Activated CD4-positive, alpha-beta T cell treated with anti-CD3 and anti-CD28 coated beads for 36 hours (primary cell): ENCODE results near the gene XRCC1. TPM values are rescaled to one million over a fixed set of nuclear protein-coding genes. Genes with fewer than 3 reads are reported as not detected.

Experiments
- ATAC-seq: fragments of 200-7000 bp; cut with Tn5 transposase; one replicate; pipeline ENCODE4 v1.10.0; 2021; ENCODE audit warnings: mild to moderate bottlenecking, moderate library complexity
- CTCF ChIA-PET: fragments of 350-600 bp; sonication (Branson Sonifier 250); formaldehyde crosslinking; loops from one replicate; lab custom pipeline; 2021; ENCODE audit warnings: antibody characterized with exemption; lab: Charles Lee
- POLR2A ChIA-PET: fragments of 350-600 bp; sonication (Branson Sonifier 250); formaldehyde crosslinking; loops from one replicate; lab custom pipeline; 2021; ENCODE audit warnings: antibody characterized with exemption, inconsistent platforms; lab: Charles Lee
- DNase-seq: peaks from one replicate; pipeline ENCODE4 v3.0.0-alpha.2; 2020
- H3K27ac Mint-ChIP-seq: one replicate; pipeline ENCODE4 v1.8.0; 2021; ENCODE audit warnings: mixed read lengths
- H3K27me3 Mint-ChIP-seq: one replicate; pipeline ENCODE4 v1.8.0; 2021; ENCODE audit warnings: mixed read lengths
- H3K36me3 Mint-ChIP-seq: one replicate; pipeline ENCODE4 v1.8.0; 2021; ENCODE audit warnings: low read depth, mixed read lengths
- H3K4me1 Mint-ChIP-seq: one replicate; pipeline ENCODE4 v1.8.0; 2021; ENCODE audit warnings: mixed read lengths
- H3K4me3 Mint-ChIP-seq: one replicate; pipeline ENCODE4 v1.8.0; 2021; ENCODE audit warnings: mild to moderate bottlenecking, moderate library complexity, mixed read lengths
- H3K9me3 Mint-ChIP-seq: one replicate; pipeline ENCODE4 v1.8.0; 2021; ENCODE audit warnings: low read depth, mixed read lengths
- intact Hi-C, 2 experiments: fragments of 100-400 bp; cut with DNase I in 1 of 2; cut with micrococcal nuclease in 1 of 2; formaldehyde crosslinking; loops; one replicate each; pipeline versions ENCODE4 v1.14.2 to v1.15.1; 2022 to 2024; cut with DNase I, micrococcal nuclease
- total RNA-seq, 2 experiments: library from RNA; stranded (reverse); gene quantifications; one replicate each; pipeline ENCODE4 v1.2.3, GENCODE V29; 2021

XRCC1 gene
- total RNA-seq, 2 experiments from 2014 or later: 31.6 to 40.0 TPM

GRCh38 chr19:43545276-43545675 is 30.1 kb downstream of the XRCC1 start:
- no peaks in the 10 kb centered on the region for H3K4me1 Mint-ChIP-seq
- no peak for ATAC-seq
- peak overlapping the region; percentile 27 for H3K27ac Mint-ChIP-seq
- peaks cover 16% of the 10 kb centered on the region for H3K36me3 Mint-ChIP-seq
- ChIA-PET POLR2A (no interaction called here), CTCF (no interaction called here)
- intact Hi-C loops: no loop called here
- no peak overlapping the region for H3K4me3 Mint-ChIP-seq
- H3K9me3 Mint-ChIP-seq: no peaks in the 10 kb centered on the region
- DNase-seq: no peak
- no peaks in the 10 kb centered on the region for H3K27me3 Mint-ChIP-seq

- H3K4me3 Mint-ChIP-seq: no peak overlapping the region
- POLR2A ChIA-PET: no interaction called here
- intact Hi-C loops: no loop called here
Observed at GRCh38 chr19:43544077-43544476, 31.2 kb downstream of the XRCC1 start.

GRCh38 chr19:43541920-43542650 is 33.2 kb downstream of the XRCC1 start:
- no peaks in the 10 kb centered on the region for H3K4me1 Mint-ChIP-seq
- no peak overlapping the region for H3K27ac Mint-ChIP-seq
- ChIA-PET POLR2A (interaction anchor here (0.6 kb wide), 1 partner anchor 110 kb away, joined by 3 read pairs; no protein-coding TSS in a partner anchor), CTCF (no interaction called here)
- H3K4me3 Mint-ChIP-seq: no peak overlapping the region
- no peaks in the 10 kb centered on the region for H3K27me3 Mint-ChIP-seq
- ATAC-seq: no peak
- intact Hi-C loops: no loop called here
- H3K9me3 Mint-ChIP-seq: peaks cover 5% of the 10 kb centered on the region
- H3K36me3 Mint-ChIP-seq: peaks cover 40% of the 10 kb centered on the region
- DNase-seq: no peak

More at GRCh38 chr19:43544077-43544476, 31.2 kb downstream of the XRCC1 start:
- ATAC-seq (no peak), DNase-seq (no peak)
- Mint-ChIP-seq H3K9me3 (peaks cover 3% of the 10 kb centered on the region), H3K36me3 (peaks cover 25% of the 10 kb centered on the region), H3K4me1 (no peaks in the 10 kb centered on the region), H3K27me3 (no peaks in the 10 kb centered on the region), H3K27ac (no peak overlapping the region)
- CTCF ChIA-PET: no interaction called here

GRCh38 chr19:43540381-43540780 is 34.9 kb downstream of the XRCC1 start:
- DNase-seq (no peak), ATAC-seq (no peak)
- Mint-ChIP-seq H3K4me3 (no peak overlapping the region), H3K27ac (no peak overlapping the region), H3K9me3 (peaks cover 5% of the 10 kb centered on the region), H3K27me3 (no peaks in the 10 kb centered on the region), H3K36me3 (peaks cover 45% of the 10 kb centered on the region), H3K4me1 (peaks cover under 1% of the 10 kb centered on the region)
- POLR2A ChIA-PET: no interaction called here
- intact Hi-C loops: no loop called here
- CTCF ChIA-PET: interaction anchor here (1.1 kb wide), 1 partner anchor 16 kb away, joined by 3 read pairs; no protein-coding TSS in a partner anchor

GRCh38 chr19:43538922-43539321 is 36.4 kb downstream of the XRCC1 start:
- H3K4me1 Mint-ChIP-seq: peaks cover 5% of the 10 kb centered on the region
- H3K27ac Mint-ChIP-seq: no peak overlapping the region
- no peak overlapping the region for H3K4me3 Mint-ChIP-seq
- no peak for DNase-seq
- H3K9me3 Mint-ChIP-seq: peaks cover 5% of the 10 kb centered on the region
- intact Hi-C loops: no loop called here
- H3K36me3 Mint-ChIP-seq: peaks cover 44% of the 10 kb centered on the region
- ATAC-seq: no peak
- H3K27me3 Mint-ChIP-seq: no peaks in the 10 kb centered on the region
- ChIA-PET CTCF (interaction anchor here (0.9 to 2.5 kb wide), 4 partner anchors 11 to 56 kb away, joined by 3 to 7 read pairs (median 5); no protein-coding TSS in a partner anchor), POLR2A (no interaction called here)

GRCh38 chr19:43534816-43535761 is 40.2 kb downstream of the XRCC1 start:
- ATAC-seq (no peak), DNase-seq (peak; percentile 58)
- intact Hi-C loops: no loop called here
- peaks cover 5% of the 10 kb centered on the region for H3K9me3 Mint-ChIP-seq
- no peaks in the 10 kb centered on the region for H3K27me3 Mint-ChIP-seq
- peaks cover 29% of the 10 kb centered on the region for H3K36me3 Mint-ChIP-seq
- POLR2A ChIA-PET: interaction anchor here (0.6 to 2.2 kb wide), 3 partner anchors 20 to 60 kb away, joined by 3 to 5 read pairs (median 4); no protein-coding TSS in a partner anchor
- CTCF ChIA-PET: interaction anchor here (0.5 to 4.1 kb wide), 6 partner anchors 15 to 88 kb away, joined by 3 to 24 read pairs (median 4); partner anchors contain the start of gene XRCC1
- peak overlapping the region; percentile 24 for H3K27ac Mint-ChIP-seq
- H3K4me1 Mint-ChIP-seq: peaks cover 17% of the 10 kb centered on the region
- H3K4me3 Mint-ChIP-seq: peak overlapping the region; percentile 22

- intact Hi-C loops: no loop called here
- peaks cover 17% of the 10 kb centered on the region for H3K4me1 Mint-ChIP-seq
Observed at GRCh38 chr19:43534305-43534815, 41.0 kb downstream of the XRCC1 start.

GRCh38 chr19:43533546-43534304 is 41.6 kb downstream of the XRCC1 start:
- Mint-ChIP-seq H3K4me1 (peaks cover 17% of the 10 kb centered on the region), H3K4me3 (peak overlapping the region; percentile 83), H3K27me3 (no peaks in the 10 kb centered on the region), H3K27ac (peak overlapping the region; percentile 97), H3K36me3 (peaks cover 17% of the 10 kb centered on the region), H3K9me3 (no peaks in the 10 kb centered on the region)
- intact Hi-C loops: loop anchor here (1.0 to 2.0 kb wide), 9 partner anchors 29 to 221 kb away; partner anchors contain the start of genes IRGQ (in 2 of the 2), PHLDB3 (in 2 of the 2), ZNF576 (in 2 of the 2) and PINLYP (in 1 of the 2)
- ChIA-PET POLR2A (interaction anchor here (0.6 to 2.2 kb wide), 5 partner anchors 9 to 62 kb away, joined by 4 to 6 read pairs (median 5); partner anchors contain the start of genes IRGQ and ZNF576), CTCF (interaction anchor here (0.6 to 4.1 kb wide), 8 partner anchors 14 to 276 kb away, joined by 3 to 24 read pairs (median 8); no protein-coding TSS in a partner anchor)
- ATAC-seq (peak; percentile 87), DNase-seq (peak; percentile 99)

More at GRCh38 chr19:43534305-43534815, 41.0 kb downstream of the XRCC1 start:
- Mint-ChIP-seq H3K27me3 (no peaks in the 10 kb centered on the region), H3K36me3 (peaks cover 24% of the 10 kb centered on the region), H3K4me3 (peak overlapping the region; percentile 83), H3K9me3 (peaks cover 5% of the 10 kb centered on the region), H3K27ac (peak overlapping the region; percentile 97)
- ATAC-seq (no peak), DNase-seq (no peak)
- ChIA-PET POLR2A (interaction anchor here (0.6 to 2.2 kb wide), 5 partner anchors 10 to 62 kb away, joined by 4 to 6 read pairs (median 5); partner anchors contain the start of genes IRGQ and ZNF576), CTCF (interaction anchor here (0.6 to 4.1 kb wide), 6 partner anchors 14 to 276 kb away, joined by 5 to 24 read pairs (median 10); no protein-coding TSS in a partner anchor)

- Mint-ChIP-seq H3K4me1 (peaks cover 20% of the 10 kb centered on the region), H3K9me3 (no peaks in the 10 kb centered on the region), H3K27me3 (no peaks in the 10 kb centered on the region), H3K27ac (peak within 1 kb of the TSS; percentile 97), H3K4me3 (peak within 1 kb of the TSS; percentile 83), H3K36me3 (peaks cover 11% of the 10 kb centered on the region)
- ATAC-seq: peak; percentile 57
- POLR2A ChIA-PET: interaction anchor here (0.6 to 2.2 kb wide), 6 partner anchors 8 to 469 kb away, joined by 3 to 6 read pairs (median 4); partner anchors contain the start of genes IRGQ and ZNF576
- CTCF ChIA-PET: interaction anchor here (0.6 to 4.1 kb wide), 8 partner anchors 13 to 277 kb away, joined by 3 to 24 read pairs (median 8); no protein-coding TSS in a partner anchor
- DNase-seq: peak; percentile 95
- intact Hi-C loops: loop anchor here (1.0 to 2.0 kb wide), 9 partner anchors 29 to 221 kb away; partner anchors contain the start of genes IRGQ (in 2 of the 2), PHLDB3 (in 2 of the 2), ZNF576 (in 2 of the 2) and PINLYP (in 1 of the 2)
Observed at GRCh38 chr19:43532962-43533545, 42.3 kb downstream of the XRCC1 start, which contains the start of gene ZNF575. Gene ZNF575 (plus strand): TSS chr19:43533188. CDS start chr19:43534423, 1,235 bp downstream.
